HuH-7 (cell line): ENCODE results near the gene TBC1D2B.

ENCODE experiments used
- DNase-seq: peaks from one replicate; pipeline ENCODE4 v3.0.0; 2011; ENCODE audit warnings: low spot score

TBC1D2B gene

GRCh38 chr15:78072080-78072892 lies 5.2 kb downstream of the TBC1D2B start:
- no peak for DNase-seq

GRCh38 chr15:78071383-78071782 lies 6.1 kb downstream of the TBC1D2B start:
- no peak for DNase-seq

- no peak for DNase-seq
Measured at GRCh38 chr15:78070049-78070700, 7.3 kb downstream of the TBC1D2B start.

DNA sequence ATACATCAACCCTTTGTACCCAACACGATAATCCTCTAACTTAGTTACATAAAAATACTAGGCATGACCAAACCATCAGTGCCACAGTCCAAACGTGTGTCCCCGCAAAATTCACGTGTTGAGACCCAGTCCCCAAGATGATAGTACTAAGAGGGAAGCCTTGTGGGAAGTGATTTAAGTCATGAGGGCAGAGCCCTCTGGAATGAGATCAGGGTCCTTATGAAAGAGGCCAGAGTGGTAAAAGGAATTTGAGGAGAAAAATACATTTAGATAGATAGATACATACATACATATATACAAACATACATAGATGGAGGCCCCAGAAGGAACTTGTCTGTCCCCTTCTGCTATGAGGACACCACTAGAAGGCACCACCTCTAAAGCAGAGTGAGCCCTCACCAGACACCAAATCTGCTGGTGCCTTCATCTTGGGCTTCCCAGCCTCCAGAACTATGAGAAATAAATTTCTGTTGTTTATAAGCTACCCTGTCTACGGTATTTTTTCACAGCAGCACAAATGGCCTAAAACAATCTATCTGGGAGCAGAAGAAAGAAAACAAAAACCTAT lies 8.0 kb downstream of the TBC1D2B start:
- DNase-seq, result no peak

DNA sequence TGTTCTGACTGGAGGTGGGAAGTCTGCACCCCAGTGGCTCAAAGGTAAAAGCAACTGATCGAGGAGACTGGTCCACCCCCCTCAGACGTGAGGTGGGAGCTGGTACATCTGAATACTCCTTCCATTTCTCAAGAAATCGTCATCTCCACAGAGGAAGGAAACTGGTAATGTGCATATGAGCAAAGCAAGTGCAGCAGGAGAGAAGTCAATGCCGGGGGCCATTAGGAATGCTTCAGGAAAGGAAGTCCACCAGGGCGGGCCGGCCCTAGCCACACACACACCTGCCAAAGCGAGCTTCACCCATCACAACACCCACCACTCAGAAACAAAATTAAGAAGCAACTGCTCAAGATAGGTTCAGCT lies 8.5 kb downstream of the TBC1D2B start:
- DNase-seq, result no peak

DNA sequence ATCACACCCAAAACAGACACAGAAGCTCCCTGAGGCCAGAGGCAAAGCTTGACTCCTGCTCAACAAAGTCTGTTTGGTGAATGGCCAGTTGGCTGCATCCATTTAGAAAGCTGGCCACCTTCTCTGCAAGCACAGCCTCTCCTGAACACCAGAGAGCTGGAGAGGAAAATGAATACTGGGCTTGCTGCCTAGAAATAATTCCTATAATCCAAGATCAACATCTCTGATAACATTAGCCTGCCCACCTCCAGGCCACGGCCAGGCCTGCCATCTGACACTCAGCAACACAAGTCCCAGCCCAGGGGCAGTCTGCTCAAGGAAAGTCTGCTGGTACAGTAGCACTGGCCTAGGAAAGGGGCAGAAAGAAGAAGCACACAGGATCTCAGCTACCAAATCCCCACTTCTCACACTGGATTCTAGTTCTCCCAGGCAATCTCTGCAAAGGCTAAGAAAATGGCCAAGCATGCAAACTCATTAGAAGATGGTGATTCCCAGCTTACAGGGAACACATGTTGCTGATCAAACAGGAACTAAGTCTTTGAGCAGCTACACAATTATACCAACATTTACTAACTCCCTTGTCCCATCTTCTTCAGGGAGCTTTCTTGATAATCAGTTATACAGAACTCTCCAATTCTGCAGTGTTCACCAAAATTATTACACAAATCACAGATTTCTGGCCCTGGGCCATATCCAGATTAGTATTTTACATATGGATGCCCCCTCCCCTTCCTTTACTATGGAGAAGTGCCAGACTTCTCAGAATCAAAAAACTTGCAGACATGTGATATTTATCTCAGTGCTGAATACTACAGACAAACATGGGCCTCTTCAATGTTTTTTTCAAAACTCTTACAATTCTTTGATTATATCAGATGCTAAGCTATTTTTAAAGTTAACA lies 9.9 kb downstream of the TBC1D2B start:
- DNase-seq, result no peak

DNA sequence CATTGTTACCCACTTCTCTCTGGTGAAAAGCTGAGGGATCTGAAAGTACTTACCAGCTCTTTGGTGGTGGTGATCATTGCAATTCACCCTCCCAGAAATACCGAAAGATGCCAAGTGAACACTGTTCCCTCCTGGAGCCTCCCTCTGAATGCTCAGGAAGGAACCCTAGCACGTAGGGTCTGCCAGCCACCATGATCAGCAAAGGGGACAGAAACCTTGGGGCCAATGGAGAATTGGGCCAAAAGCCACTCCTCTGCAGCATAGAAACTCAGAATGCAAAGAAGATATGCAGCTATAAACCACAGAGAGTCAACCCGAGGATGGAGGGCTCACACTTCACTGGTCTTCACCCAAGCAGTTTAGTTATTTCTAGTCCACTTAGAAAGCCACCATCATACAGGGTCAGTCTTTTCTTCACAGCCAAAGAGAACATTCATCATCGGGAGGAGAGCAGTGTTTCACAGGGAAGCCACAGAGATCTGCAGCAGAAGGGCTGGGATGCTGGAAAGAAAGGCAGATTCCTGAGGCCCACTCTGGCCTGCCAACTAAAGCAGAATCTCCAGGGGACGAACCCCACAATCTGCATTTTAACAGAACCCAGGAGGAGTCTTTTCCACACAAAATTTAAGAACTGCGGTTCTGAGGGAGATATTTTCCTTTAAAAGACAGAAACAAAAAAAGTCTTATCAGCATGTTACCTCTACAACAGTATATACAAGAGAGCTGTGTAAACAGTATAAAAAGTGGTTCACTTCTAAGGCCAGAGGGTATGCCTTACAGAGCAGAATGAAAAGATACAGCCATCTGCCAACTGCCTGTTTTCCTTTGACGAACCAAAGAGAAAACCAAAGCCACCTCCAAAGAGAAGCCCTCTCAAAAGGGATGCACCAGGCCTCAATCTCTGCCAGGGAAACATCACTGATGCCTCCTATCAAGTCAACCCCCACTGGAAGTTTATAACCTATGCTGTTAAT lies 11.3 kb downstream of the TBC1D2B start:
- no peak for DNase-seq

DNA sequence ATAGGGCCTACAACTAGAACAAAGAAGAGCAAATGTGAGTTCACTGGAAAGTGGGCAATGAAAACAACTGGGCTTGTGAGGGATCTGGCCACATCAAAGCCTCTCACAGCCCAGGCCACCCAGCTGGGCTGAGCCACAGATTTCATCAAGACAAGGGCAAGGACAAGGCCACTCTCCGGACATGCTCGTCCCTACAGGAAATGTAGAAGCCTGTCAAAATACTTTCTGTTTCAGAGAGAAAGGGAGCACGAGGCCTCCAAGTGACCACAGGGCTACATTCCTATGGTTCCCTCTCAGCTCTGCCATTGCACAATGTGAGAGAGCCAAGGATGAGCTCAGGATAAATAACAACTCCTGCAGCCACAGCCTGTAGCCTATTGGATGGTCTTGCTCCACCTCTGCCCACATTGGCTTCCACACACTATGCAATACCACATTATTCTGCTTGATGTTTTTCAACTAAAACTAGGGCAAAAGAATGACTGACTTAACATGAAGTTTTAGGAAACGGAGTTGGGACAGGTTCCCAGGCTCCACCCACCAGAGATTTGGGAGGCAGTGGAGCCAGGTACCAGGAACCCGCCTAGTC lies 12.1 kb downstream of the TBC1D2B start:
- peak; percentile 61 for DNase-seq

DNA sequence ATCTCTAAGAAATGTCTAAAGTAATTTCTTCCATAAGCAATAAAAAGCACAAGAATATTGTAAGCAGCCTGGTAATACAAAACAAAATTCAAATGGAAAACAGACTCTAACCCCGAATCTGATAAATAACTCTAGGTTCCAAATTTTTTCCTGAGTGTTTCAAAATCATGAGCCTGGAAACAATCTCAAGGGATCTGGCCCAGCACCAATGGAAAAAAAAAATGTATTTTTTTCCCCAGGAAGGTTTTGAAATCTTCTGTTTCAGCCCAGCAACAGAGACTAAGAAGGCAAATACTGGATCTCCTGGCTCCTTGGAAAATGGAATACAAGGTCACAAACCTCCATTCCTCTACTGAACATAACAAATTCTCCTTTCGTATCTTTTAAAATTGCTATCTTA lies 13.0 kb downstream of the TBC1D2B start:
- DNase-seq, result no peak

DNA sequence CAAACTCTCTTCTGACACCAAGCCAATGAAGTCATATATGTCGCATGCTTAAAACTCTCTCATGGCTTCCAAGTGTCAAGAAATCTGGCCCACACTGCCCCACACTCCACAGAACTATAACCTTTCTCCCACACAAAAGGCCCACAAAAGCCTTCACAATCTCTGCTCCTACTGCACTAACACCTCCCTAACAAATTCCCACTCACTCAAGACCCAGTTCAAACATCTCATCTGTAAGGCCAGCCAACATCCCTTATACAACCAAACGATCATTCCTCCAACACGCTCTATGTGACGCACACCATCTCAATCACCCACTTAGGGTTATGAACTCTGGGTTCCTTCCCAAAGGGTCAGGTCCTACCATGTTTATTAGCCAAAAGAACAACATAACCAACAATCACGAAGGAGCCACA lies 13.5 kb downstream of the TBC1D2B start:
- DNase-seq, result no peak

GRCh38 chr15:78063217-78063616 lies 14.3 kb downstream of the TBC1D2B start:
- no peak for DNase-seq

DNA sequence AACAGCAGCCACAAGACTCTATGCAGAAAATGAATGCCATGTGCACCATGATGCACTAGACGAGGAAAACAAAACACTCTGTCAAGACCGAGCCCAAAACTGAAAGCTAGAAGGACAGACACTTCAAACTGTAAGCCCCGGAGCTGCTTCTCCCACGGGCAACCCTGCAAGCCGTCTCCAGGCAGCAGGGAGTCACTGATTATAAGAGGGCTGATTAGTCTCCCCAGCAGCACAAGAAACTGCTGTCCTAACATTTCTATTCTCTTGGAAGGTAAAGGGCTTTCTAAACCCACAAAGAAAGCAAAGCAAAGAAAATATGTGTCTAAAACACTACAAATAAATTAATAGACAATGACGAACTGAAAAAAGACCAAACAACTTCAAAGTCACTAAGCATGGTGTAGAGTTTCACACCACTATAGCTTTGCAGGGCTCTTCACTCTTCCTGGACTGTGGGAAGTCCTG lies 15.5 kb downstream of the TBC1D2B start:
- DNase-seq, result no peak

DNA sequence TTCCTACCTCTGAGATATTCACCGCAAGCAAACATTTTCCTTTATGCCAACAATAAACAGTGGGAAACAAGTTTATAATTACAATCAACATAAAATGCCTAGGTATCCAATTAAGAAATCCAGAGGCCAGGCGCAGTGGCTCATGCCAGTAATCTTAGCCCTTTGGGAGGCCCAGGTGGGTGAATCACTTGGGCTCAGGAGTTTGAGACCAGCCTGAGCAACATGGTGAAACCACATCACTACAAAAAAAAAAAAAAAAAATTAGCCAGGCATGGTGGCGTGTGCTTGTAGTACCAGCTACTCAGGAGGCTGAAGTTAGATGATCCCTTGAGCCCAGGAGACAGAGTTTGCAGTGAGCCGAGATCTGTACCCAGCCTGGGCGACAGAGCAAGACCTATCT lies 17.3 kb downstream of the TBC1D2B start:
- DNase-seq, result no peak

- no peak for DNase-seq
Measured at GRCh38 chr15:78059110-78059839, 18.2 kb downstream of the TBC1D2B start.

DNA sequence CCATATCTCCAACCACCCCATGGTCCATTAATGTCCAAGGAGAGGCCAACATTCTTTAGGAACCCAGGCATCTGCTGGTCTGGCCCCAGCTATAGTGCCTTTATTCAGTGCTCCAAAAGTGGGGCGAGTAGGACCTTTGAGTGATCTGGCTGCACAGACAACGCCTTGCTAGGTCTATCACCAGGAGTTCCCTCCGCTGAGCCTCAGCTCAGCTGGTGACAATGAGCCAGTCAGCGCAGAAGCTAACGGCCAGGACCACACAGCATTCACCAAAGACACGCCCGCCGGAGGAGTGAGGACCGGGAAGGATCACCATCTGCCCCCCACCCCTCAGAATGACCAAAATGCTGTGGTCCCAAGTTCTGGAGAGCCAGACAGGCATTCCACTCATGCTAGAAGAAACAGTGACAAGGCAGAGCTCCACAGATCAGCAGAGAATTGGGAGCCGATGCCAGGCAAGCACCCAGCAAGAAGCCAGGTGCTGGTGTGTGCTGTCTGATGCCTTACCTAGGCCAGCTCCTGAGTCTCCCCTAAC lies 19.0 kb downstream of the TBC1D2B start:
- DNase-seq, result no peak

DNA sequence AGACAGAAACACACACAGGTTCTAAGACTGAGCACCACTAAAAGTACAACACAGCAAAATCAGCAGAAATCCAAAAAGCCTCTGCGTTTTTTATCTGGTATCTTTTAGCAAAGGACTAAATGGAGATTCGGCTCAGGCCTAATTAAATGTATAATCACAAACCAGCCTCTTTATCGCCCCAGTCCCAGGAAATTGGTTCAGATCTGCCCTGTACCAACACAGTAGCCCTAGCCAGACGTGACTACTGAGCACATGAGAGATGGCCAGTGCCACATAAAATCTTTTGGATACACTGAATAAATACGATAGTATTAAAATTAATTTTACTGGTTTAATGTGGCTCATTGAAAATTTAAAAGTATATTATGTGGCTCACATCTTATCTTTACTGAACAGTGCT lies 19.7 kb downstream of the TBC1D2B start:
- DNase-seq, result no peak

DNA sequence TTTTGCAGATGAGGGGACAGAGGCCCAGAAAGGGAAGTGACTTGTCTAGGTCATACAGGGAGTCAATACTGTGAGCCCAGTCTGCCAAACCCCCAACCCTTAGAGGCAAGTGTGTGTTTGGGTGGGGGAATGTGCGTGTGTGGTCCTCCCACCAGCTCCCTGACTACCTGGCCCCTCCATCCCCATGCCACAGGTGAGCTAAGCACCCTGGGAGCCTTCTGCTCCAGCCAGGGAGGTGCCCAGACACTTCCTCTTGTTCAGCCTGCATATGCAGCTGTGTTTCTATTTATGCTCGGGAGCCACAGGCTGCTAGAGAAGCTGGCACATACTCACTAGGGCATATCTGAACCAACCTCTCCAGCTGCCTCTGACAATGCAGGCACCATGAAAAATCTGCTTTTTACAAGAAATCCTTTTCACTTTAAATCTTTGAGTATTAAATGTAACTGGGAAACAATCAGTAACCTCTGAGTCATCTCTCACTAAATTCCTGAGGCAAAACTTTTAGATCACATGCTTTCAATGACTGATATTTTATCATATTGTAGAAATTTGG lies 20.7 kb downstream of the TBC1D2B start:
- no peak for DNase-seq

- DNase-seq, result peak; percentile 69
Measured at GRCh38 chr15:78055919-78056713, 21.4 kb downstream of the TBC1D2B start.

DNA sequence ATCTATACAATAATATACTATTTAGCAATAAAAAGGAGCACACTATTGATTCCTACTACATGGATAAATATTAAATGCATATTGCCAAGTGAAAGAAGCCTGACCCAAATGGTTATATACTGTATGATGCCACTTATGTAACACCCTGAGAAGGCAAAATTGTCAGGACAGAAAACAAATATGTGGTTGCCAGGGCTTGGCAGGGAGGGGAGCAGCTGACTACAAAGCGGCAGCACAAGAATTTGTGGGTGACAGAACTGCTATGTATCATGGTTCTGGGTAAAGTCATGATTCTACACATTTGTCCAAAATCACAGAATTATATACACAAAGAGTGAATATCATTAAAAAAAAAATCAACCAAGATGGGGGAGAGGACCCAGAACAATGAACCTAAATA lies 22.5 kb downstream of the TBC1D2B start:
- DNase-seq, result no peak
